HG02870 (cell line): ENCODE measurements around the gene APOL5.
"Not testable (repeated sequence)": the region's sequence is repeated elsewhere in the genome, so short reads cannot be mapped to it uniquely, and the experiment has no call there.

ENCODE experiments used
- ATAC-seq: cut with Tn5 transposase; IDR thresholded peaks from one replicate; pipeline ENCODE4 v1.9.1; 2021; ENCODE audit warnings: mild to moderate bottlenecking, moderate library complexity; ENCODE audit not compliant: unreplicated experiment

Gene APOL5

DNA sequence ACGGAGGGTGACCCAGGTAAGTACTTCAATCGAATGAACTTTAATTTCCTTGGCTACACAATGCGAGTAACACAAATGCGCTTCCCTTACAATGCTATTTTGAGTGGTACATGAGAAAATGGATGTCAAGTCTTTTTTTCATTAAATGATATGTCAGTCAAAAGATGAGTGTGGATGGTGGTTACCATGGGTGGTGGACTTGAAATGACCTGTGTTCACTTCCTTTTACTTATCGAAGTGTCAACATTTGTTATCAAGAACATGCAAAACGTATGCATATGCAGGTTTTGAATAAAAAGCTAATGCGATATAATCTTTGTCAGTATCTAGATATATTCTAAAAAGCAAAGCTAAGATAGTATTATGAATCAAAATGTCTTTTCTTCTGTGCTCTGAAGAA lies 8.8 kb upstream of the APOL5 start:
- ATAC-seq: no peak

DNA sequence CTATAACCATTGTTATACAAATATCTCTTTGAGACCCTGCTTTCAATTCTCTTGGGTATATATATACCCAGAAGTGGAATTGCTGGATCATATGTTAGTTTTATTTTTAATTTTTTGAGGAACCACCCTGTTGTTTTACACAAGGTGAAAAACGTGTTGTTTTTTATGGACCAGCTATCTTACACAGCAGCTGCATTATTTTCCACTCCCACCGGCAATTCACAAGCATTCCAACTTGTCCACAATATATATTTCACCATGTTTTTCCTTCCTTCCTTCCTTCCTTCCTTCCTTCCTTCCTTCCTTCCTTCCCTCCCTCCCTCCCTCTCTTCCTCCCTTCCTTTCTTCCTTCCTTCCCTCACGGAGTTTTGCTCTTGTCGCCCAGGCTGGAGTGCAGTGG lies 6.3 kb upstream of the APOL5 start:
- ATAC-seq: no peak

DNA sequence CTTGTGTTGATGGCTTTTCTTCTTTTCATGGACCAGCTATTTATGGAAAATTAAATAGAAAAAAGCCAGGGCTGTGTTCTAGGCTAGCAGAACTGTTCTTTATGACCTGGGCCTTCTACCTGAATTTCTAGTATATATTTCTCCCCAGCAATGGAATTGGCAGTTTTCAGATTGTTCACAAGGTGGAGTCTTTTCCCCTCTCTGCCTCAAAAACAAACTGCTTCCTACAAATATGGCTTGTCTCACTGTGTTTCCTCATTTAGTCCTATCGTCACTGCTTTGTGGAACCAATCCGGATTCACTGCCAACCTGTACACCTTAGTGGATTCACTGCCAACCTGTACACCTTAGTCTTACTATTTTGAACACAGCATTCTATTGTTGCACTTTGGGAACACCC lies 5.0 kb upstream of the APOL5 start:
- no peak for ATAC-seq

DNA sequence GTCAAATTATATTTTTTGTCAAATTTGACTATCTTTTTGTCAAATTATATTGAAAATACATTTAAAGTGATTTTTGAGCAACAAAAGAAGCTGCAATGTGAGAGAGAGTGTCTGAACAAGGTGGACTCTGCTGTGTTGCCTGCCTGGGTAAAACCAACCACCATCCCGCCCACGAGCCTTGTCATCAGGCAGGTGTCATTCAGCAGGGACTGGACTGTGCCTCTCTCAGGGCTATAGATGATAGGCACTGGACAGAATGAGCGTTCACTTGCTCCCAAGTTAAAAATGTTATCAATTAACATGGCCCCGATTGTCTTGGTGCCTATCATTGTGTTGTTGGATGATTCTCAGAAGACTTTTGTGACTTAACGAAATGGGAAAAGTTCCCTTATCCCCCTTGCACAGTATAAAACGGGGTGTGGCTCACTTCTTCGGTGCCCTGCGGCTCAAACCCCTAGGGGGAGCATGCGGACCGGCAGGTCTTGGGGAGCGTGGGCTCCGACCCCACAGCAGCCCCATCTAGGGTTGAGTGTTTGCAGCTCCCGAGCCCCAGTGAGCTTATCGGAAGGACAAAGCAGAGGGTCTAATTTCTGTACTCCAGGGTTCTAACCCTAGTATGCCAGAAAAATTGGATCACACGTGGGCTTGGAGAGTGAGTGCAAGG lies 1.7 kb downstream of the APOL5 start:
- ATAC-seq: no peak

DNA sequence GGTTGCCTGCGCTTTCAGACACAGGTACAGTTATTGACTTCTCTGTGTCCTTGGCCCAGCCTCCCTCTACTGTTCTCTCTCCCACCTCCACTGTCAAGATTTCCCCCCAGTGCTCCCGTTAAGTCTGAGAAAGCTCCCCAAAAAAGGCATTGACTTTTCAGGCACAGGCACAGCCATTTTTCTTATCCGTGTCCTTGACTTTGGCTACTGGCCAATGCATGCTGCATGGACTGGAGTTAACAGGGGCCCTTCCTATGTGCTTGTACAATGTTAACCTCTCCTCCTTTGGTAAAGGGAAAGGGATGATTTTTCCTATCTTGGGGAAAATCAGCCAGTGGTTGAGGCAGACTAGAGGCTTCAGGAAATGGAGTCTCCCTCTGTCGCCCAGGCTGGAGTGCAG lies 4.3 kb downstream of the APOL5 start:
- no peak for ATAC-seq

DNA sequence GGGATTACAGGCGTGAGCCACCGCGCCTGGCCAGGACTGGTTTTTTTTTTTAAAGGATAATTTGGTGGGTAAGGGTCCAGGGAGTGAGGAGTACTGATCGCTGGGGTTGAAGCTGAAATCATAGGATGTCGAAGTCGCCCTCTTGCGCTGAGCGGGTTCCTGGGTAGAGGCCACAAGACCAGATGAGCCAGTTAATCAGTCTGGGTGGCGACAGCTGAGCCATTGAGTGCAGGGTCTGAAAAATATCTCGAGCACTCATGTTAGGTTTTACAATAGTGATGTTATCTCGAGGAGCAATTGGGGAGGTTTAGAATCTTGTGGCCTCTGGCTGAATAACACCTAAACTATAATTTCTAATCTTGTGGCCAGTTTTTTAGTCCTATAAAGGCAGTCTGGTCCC lies 7.8 kb downstream of the APOL5 start:
- ATAC-seq: no peak

DNA sequence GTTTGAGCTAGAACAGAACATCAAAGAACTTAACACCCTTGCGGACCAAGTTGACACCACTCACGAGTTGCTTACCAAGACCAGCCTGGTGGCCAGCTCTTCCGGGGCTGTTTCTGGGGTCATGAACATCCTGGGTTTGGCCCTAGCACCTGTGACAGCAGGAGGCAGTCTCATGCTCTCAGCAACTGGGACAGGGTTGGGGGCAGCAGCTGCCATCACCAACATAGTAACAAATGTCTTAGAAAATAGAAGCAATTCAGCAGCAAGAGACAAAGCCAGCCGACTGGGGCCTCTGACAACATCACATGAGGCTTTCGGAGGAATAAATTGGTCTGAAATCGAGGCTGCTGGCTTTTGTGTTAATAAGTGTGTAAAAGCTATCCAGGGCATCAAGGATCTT lies 8.7 kb downstream of the APOL5 start:
- no peak for ATAC-seq

DNA sequence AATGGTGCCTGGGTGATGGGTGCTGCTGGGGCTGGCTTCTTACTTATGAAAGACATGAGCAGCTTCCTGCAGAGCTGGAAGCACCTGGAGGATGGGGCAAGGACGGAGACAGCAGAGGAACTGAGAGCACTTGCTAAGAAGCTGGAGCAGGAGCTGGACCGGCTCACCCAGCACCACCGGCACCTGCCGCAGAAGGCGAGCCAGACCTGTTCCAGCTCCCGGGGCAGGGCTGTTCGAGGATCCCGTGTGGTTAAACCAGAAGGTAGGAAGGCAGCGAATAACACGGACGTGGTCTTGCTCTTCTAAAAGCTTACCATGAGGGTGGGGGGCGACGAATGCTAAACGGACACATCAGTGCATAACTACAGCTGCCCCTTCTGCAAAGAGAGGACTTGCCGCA lies 9.3 kb downstream of the APOL5 start:
- no peak for ATAC-seq

DNA sequence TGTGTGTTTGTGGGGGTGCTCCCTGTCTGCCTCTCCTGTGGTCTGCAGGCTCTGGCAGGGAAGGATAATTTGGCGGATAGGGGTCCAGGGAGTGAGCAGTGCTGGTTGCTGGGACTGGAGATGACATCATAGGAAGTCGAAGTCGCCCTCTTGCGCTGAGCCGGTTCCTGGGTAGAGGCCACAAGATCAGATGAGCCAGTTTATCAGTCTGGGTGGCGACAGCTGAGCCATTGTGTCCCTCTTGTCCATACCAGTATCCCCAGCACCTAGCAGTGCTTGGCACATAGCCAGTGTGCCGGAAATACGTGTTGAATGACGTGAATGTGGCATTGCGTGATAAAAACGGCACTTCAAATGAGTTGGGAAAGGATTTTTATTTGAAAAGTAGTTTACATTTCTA lies 9.8 kb downstream of the APOL5 start:
- no peak for ATAC-seq

DNA sequence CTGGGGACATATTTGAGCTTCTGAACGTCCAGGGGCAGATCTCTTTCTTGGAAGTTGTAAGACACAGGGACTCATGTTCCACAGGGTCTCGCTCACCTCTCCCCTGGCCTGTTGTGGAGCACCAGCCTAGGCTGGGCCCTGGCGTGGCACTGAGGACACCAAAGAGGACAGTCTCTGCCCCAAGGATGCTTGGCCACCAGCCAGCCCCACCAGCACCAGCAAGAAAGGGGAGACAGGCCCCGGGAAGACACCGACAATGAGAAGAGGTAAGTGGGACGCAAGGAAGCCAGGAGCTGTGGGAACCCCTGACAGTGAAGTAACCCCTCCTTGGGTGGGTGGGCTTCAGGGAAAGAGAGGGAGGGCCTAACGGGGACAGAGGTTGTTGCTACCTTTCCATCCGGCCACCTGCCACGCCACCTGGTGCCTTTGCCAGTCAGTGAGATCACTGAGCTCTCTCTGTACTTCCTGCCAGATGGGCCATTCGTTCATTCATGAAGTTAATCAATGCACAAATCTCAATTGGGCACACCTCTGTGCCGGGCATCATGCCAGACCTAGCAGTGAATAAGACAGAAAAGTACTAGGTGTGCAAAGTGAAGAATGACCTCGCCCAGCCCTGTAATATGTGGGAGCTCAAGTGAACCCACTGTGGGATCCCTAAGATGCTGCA lies 11.1 kb downstream of the APOL5 start:
- ATAC-seq: no peak

DNA sequence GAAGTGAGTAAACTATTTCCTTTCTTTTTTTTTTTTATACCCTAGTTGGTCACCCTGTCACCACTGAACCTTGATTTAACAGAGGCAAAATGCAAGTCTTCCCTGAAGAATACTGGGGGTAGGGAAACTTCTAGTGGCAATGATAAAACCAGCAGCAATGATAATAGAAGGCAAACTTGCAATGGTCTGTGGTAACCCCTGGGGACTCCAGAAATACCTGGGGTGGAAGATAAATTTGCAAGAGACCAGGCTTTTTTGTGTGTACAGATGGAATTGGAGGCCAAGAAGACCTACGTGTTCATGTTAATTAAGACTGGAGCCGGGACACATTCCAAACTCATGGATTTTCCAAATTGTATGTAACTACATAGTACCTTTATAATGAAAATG lies 11.6 kb downstream of the APOL5 start:
- no peak for ATAC-seq

DNA sequence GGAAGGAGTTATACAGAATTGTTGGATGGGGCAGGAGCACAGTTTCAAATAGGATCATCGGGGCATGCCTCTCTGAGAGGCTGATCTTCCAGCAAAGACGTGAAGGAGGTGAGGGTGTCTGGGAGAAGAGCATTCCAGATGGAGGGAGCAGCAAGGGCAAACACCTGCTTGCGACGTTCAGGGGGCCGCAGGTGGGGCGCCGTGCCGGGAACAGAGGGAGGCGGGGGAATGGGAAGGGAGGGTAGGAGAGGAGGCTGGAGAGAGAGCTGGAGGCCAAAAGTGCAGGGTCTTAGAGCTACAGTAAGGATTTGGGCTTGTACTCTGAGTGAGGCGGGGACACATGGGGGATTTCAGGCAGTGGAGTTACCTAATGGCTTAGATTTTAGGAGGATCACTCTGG lies 13.6 kb downstream of the APOL5 start:
- ATAC-seq: no peak

DNA sequence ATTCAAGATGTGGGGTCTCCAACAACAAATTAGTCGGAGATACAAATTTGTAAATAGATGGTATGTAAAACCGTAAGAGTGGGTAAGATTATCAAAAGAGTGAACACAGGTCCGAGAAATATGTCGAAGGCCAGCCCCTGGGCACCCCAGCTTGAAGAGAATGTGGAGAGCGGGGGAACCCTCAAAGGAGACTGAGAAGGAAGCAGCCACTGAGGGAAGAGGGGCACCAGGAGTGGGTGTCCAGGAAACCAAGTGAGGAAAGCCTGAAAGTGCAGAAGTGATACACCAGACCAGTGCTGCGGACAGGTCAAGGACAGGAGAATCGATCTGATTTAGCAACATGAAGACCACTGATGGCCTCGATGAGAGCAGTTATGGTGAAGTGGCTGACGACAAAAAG lies 14.4 kb downstream of the APOL5 start:
- no peak for ATAC-seq

DNA sequence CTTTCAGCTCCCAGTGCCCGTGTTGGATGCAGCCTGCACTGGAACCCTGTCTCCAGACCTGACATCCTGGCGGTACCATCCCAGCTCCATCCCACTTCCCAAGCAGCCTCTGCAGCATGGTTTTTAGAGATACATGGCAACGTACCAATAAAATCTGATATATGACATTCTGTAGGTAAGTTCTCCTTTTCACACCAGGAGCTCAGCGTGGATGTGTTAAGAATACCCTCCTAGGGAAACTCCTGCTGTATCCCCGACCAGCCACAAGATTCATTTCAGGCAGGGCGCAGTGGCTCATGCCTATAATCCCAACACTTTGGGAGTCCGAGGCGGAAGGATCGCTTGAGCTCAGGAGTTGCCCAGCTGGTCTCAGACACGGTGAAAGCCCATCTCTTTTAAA lies 15.4 kb downstream of the APOL5 start:
- ATAC-seq: no peak

DNA sequence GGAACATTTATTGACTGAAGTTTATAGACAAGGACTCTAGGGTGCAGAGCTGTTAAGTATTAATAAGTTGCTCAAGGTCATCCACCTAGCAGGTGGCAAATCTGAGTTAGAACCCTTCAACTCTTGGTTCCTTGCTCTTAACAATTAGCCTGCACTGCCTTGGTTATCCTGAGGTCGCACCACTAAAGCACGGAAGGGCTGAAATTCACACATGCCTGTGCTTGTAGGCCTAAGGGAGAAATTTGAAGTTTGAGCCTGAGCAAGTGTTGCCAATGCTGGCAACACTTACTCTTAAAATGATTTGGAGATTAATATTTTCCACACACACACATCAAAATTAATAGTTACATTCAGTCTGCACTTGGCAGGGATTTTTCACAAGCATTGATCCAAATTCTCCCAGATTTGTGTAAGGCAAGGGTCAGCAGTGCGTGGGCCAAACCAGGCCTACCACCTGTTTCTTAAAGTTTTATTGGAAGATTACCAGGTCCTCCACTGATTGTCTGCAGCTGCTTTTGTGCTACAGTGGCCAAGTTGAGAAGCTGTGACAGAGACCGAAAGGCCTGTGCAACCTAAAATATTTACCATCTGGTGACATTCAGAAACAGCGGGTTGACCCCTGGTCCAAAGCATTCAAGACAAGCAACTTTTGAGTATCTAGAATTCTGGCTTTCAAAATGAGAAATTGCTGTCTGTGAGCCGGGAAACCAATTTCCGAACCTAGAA lies 16.3 kb downstream of the APOL5 start:
- no peak for ATAC-seq

DNA sequence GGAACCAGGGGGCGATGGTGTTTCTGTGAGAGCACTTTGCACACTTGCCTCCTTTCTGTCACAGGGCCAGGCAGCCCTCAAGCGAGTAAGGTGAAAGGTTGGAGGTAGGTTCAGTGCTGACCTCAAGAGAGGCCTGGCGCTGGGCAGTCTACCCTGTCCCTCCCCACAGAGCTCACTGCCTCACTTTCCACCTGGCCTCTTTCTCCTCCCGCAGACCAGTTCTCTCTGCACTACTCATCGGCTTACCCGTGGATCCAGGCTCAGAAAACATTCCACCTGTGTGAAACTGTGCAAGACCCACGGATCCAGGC lies 16.8 kb downstream of the APOL5 start:
- no peak for ATAC-seq

DNA sequence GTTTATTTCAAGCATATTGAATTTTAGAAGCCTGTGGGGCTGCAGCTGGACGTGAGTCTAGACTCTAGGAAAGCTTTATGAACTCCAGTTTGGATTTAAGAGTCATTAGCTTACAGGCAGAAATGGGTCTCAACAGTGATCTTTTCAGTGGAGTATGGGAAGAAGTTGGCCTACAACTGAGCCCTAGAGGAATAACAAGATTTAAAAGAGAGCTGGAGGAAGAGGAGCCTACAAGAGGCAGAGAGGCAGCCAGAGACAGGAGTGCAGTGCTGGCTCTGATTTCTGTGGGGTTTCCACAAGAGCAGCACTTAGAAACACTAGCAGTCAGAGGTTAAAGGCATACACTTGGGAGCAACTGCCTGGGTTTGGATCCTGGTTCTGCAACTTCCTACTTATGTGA lies 17.9 kb downstream of the APOL5 start:
- no peak for ATAC-seq

DNA sequence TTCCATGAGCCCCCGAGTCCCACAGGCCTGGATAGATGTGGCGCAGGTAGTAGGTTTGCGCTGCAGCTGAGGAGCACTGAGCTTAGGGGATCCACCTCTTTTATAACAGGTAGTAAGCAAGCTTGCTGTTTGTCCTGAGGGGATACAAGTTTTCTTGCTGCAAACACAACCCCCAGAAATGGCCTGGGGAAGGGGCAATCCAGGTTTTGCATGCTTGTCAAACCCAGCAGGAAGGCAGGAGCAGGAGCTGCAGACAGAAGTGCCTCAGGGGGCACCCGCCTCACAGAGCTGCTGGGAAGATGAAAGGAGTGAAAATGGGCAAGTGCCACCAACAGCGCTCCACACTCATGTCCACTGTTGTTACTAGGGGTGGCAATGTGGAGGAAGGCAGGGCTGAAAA lies 18.5 kb downstream of the APOL5 start:
- no peak for ATAC-seq

DNA sequence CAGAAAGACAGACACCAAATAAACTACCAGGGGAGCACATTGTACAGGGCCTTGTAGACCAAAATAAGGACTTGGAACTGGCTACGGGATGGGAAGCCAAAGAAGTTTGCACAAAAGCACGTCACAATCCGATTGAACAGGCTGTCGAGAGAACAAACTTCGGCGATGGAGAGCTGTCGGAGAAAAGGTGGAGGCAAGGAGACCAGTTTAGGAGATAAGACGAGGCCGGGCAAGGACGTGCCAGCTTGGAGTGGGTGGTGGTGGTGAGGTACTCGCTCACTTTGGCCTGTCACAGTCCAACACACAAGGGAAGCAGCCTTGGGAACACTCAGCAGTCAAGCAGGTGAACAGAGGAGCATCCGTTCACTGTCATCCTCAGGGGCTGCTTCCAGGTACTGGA lies 19.0 kb downstream of the APOL5 start:
- ATAC-seq: no peak

DNA sequence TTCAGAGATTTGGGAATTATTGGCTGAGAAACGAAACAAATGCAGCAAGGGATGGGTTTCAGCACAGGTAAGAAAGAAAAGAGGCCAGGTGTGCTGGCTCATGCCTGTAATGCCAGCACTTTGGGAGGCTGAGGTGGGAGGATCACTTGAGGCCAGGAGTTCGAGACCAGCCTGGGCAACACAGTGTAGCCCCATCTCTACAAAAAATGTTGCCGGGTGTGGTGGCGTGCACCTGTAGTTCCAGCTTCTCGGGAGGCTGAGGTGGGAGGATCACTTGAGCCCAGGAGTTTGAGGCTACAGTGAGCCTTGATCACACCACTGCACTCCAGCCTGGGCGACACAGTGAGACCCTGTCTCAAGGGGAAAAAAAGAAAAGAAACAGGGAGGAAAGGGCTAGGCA lies 20.2 kb downstream of the APOL5 start:
- ATAC-seq: not testable (repeated sequence)

DNA sequence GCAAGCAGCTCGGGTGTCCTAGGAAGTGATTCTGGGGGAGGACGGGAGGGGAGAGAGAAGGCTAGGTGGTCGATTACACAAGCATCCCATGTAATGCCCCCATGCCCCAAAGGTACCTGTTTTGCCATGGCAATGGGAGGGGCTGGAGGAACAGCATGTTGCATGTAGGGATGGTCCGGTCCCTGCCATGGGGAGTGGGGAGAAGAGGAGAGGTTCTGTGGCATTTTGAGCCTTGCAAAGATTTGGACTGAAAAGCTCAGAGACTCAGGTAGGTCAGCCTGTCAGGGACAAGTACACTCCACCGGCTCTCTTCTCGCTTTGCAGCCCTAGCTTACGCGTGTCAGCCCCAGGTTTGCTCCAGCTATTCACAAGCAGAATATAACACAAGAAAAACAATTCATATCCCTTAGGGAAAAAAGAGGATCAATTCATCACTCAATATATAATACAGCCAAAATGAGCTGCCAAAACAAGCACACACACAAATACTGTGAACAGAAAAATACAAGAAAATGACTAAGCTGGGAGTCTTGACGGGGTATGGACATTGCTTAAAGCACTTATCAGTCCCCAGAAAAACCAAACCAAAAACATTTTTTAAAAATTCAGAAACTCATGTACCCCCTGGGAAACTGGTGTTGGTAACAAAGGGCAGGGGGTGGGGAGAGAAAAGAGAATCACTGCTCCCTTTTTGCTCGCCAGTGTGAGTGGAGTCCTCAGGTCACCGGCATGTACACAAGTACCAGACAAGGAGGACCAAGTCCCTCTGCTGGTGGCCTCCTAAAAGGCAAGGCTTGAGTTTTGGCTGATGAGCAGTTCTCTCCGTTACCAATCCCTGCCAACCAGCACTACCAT lies 21.6 kb downstream of the APOL5 start:
- no peak for ATAC-seq

DNA sequence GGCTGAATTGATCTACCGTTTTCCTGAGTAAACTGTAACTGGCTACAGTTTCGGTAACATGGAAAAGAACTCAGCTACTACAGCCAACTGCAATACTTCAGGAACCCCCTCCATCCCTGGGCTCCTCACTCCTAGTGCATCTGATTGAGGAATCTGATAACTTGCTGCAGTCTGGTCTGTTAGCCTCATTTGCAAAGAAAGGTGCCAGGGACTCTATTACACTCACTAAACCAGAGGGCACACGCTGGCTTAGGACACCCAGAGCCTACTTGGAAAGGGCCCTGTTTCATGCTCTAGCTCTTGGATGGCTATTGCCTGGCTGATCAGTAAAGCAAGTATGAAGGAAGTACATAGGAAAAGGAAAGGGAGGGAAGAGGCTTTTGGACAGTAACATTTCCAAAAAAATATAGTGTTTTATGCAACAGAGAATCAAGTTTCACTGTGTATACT lies 22.3 kb downstream of the APOL5 start:
- no peak for ATAC-seq
